H1 (cell line): ENCODE results near the gene CTDP1.

ENCODE experiments used
- CTCF ChIP-seq, 3 experiments: IDR thresholded peaks; 1 replicate in 2 of 3; 2 replicates in 1 of 3; pipeline versions ENCODE4 v1.5.1 to v1.6.1; 2011; ENCODE audit warnings: low read length in 3 of 3, mild to moderate bottlenecking in 3 of 3, inconsistent platforms in 2 of 3, low read depth in 1 of 3, moderate library complexity in 1 of 3; ENCODE audit not compliant: insufficient read depth in 1 of 3; ENCODE audit errors: control extremely low read depth in 1 of 3
- JUN ChIP-seq: IDR thresholded peaks from 2 replicates; pipeline ENCODE4 v1.6.1; 2011; ENCODE audit warnings: low read depth, mild to moderate bottlenecking, improper control_type of control experiment, low read length
- RAD21 ChIP-seq, 2 experiments: IDR thresholded peaks in 1 of 2; conservative IDR thresholded peaks in 1 of 2; 2 replicates each; pipeline ENCODE4 v1.6.1; 2011; ENCODE audit warnings: low read depth in 2 of 2, low read length in 2 of 2, improper control_type of control experiment in 1 of 2, inconsistent platforms in 1 of 2, mild to moderate bottlenecking in 1 of 2, moderate library complexity in 1 of 2
- SP1 ChIP-seq: IDR thresholded peaks from 2 replicates; pipeline ENCODE4 v1.6.1; 2011; ENCODE audit warnings: low read depth, low read length

- no peak for TF ChIP-seq CTCF (IDR thresholded peaks at IDR 0.05; ENCODE audit: control extremely low read depth in 1 of 3, insufficient read depth in 1 of 3, low read depth in 1 of 3, low read length in 3 of 3)
- TF ChIP-seq JUN: no peak
- no peak for TF ChIP-seq RAD21 (IDR thresholded peaks at IDR 0.05 in 1 of 2, conservative IDR thresholded peaks at IDR 0.05 in 1 of 2; ENCODE audit: low read depth in 2 of 2, low read length in 2 of 2)
- no peak for TF ChIP-seq SP1
These were observed 41.4 kb upstream of the CTDP1 start for GRCh38 chr18:79637921-79638909.
